Liver (tissue), 3 donors: ENCODE results near the gene JAGN1.

Source experiments
- SP1 ChIP-seq: IDR thresholded peaks from 2 replicates; pipeline ENCODE4 v1.6.1; 2018; ENCODE audit warnings: antibody characterized with exemption, mild to moderate bottlenecking
- TF ChIP-seq, protein P1 (sequence below): fragments of 150-350 bp; IDR thresholded peaks from 2 replicates; pipeline ENCODE4 v1.5.1; 2017; ENCODE audit warnings: improper control_type of control experiment, low read depth, low read length; ENCODE audit not compliant: missing input control
- donor health status: healthy.
- donor health status: healthy.

DNA sequence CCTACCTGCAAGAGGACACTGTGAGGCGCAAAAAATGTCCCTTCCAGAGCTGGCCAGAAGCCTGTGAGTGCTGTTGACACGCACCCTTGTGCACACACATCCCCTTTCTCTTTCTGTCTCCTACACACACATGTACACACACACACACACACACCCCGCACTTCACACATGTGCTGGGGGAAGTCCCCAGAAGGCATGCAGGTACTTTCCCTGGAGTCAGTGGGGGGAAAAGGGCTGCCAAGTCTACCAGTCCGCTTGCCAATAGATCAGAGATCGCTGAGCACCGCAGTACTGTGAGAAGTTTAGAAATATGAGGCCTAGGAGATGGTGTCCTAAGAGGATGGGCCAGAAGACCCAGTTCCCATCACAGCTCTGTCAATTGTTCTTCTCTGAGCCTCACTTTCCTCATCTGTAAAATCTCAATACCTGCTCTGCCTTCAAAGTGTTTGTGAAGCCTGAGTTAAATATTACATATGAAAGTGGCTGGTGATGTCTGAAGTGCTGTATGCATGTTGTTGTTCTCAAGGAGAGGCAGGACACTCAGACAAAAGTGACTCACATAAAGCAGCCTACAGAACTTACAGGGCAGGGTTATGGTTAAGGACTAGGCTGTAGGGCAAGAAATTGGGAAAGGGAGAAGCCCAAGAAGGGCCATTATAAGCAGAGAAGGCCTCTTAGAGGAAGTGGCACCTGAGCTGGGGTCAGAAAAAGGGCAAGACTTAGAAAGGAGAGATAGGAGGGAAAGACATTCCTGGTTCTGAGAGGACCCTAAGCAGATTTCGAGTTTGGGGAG, 19.0 kb downstream of the JAGN1 start:
- TF ChIP-seq SP1, result peak; percentile 56
- TF ChIP-seq, protein P1, sequence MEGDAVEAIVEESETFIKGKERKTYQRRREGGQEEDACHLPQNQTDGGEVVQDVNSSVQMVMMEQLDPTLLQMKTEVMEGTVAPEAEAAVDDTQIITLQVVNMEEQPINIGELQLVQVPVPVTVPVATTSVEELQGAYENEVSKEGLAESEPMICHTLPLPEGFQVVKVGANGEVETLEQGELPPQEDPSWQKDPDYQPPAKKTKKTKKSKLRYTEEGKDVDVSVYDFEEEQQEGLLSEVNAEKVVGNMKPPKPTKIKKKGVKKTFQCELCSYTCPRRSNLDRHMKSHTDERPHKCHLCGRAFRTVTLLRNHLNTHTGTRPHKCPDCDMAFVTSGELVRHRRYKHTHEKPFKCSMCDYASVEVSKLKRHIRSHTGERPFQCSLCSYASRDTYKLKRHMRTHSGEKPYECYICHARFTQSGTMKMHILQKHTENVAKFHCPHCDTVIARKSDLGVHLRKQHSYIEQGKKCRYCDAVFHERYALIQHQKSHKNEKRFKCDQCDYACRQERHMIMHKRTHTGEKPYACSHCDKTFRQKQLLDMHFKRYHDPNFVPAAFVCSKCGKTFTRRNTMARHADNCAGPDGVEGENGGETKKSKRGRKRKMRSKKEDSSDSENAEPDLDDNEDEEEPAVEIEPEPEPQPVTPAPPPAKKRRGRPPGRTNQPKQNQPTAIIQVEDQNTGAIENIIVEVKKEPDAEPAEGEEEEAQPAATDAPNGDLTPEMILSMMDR, result no peak
